ENCODE data around the gene FBXW7.

The FBXW7 gene

DNA sequence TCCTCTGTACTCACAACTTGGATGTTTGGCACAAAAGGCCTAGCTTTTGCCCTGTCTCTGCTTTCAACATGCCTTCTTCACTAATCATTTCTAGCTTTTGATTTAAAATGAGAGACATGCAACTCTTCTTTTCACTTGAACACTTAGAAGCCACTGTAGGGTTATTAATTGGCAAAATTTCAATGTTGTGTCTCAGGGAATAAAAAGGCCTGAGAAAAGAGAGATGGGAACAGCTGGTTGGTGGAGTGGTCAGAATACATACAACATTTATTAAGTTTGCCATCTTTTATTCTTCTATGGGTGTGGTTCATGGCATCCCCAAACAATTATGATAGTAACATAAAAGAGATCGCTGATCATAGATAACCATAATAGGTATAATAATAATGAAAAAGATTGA is 114.3 kb downstream of the FBXW7 start:
- DNase-seq = no peak

DNA sequence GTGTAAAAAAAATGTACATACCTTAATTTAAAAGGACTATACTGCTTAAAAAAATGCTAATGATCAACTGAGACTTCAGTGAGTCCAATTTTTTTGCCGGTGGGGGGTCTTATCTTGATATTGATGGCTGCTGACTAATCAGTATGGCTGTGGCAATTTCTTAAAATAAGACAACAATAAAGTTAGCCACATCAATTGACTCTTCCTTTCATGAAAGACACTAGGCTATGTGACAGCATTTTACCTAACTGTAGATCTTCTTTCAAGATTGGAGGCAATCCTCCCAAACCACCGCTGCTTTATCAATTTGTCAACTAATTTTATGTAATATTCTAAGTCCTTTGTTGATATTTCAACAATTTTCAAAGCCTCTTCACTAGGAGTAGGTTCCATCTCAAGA is 116.1 kb downstream of the FBXW7 start:
- no peak for DNase-seq

DNA sequence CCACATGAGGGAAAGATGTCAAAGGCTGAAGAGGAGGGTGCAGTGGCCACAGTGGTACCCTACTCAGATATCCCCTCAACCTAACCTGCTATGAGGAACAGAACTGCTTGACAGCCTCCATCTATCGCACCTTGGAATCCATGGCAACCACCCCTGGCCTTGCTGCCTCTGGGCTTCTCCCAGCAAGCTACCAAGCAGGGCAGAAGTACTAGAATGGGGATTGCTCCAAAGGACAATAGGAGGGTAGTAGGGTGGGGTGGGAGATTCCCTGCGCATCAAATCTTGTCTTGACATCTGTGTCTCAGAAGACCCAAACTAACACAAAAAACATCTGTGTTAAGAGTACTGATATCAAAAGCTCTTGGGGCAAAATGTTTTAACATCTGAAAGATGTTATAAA is 118.2 kb downstream of the FBXW7 start:
- DNase-seq = no peak

DNA sequence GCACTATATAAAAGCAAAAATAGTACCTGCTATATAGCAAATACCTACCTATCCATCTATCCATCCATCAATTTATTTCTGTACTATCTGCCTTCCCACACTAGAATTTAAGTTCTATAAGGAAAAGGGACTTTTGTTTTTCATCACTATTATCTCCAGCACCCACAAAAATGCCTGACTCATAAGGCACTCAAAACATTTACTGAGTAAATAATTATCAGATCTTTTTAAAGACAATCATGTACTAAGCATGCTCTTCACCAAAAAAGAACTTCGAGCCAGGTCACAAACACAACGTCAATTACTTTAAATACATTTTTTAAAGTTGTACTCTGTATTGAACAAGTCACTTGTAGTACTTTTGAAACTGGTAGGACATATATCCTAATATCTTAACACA is 119.9 kb downstream of the FBXW7 start:
- peak; percentile 55 for DNase-seq

DNA sequence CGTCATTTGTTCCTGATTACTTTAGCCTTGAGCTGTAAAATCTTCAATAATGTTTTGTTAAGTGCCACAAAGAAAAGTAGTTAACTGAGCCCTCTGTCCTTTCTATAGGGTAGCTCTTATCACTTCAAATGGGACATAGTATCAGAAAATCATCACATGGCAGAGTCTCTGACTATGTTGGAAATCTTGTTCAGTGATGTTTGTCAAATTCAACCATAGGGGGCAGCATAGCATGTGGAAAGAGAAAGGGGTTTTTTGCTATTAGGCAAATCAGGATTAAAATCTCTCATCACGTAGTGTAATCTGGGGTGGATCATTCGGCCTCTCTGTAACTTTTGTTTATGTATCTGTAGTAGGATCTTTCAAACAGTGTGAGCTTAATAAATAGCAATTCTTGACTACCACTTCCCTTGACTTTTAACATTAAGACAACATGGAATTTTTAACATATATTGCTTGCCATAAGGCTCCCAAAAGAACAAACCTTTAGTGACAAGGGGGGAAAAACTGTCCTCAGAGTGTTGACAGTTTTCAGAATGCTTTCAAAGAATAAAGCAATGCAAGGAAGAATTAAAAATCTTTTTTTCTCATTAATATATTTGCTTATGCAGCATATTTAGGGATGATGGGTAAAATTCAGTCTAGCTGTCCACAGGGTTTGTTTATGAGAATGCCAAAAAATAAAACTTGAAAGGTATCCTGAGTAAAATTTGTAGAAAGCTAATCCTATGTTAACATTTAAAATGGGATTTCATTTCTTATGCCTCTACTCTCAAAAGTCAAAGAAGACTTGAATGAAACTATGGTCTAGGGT is 127.2 kb downstream of the FBXW7 start:
- DNase-seq = peak; percentile 29

DNA sequence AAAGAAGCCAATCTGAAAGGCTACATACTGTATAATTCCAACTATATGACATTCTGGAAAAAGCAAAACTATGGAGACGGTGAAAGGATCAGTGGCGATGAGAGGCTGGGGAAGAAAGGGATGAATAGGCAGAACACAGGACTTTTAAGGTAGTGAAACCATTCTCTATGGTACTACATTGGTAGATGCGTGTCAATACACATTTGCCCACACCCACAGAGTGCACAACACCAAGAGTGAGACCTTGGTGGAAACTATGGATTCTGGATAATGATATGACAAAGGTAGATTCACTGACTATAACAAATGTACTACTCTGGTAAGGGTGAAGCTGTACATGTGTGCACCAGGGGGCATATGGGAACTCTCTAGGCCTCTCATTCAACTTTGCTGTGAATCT is 134.5 kb downstream of the FBXW7 start:
- DNase-seq = no peak

DNA sequence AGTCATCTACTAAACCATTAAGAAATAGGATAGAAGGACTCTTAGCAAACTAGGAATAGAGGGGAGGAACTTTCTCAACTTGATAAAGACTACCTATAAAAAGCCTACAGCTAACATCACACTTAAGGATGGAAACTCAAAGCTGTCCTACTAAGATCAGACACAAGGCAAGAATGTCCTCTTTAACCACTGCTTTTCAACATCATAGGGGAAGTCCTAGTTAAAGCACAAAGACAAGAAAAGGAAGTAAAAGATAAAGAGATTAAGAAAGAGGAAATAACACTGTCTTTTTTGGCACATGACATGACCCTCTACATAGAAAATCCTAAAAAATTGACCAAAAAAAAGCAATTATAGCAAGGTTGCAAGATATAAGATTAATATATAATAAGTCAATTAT is 136.6 kb downstream of the FBXW7 start:
- DNase-seq = no peak

DNA sequence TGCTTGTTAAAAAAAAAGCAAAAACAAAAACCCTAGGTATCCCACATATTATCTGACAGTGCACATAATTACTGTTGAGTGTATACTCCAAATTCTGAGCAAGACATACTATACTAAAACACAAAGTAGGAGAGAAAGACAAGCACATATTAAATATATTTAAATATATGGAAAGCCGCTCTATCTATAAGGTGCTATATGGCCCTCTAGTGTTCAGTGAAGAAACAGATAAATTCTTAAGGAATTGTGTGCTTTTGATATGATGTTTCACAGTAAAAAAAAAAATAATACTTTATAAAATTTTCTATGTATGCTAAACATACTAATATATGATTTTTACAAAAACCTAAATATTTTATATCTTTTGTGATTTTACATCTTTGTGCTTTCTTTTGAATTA is 137.8 kb downstream of the FBXW7 start:
- peak; percentile 16 for DNase-seq

DNA sequence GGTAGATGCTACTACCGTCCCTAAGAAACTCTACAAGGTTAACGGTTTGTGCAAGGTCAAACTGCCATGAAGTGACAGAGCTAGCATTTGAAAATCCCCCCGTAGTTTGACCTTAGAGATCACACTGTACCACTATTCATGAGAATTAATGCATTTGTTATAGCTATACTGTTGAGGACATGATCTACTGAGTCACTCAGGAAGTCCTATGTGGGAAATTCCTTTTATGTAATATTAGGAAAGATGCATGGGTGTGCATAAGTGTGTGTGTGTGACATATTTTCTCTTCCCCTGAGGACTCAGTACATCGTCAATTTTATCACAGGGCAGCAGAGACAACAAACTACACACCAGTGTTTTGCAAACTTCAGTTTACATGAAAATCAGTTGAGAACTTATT is 141.1 kb downstream of the FBXW7 start:
- DNase-seq = no peak

DNA sequence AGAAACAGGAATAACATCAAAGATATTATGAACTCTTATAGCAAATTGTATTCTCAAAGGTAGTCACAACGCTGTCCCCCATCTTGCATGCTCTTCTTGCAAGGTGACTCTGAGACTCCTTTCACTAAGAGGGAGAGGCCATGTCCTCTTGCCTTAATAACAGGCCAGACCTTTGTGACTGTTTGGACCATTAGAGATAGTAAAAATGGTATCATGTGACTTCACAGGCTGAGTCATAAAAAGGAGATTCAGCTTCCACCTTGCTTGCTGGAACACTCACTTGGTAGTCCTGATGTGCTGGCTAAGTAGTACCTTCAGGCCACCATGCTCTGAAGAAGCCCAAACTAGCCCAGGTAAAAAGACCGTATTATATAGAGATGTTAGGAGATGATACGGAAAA is 143.8 kb downstream of the FBXW7 start:
- no peak for DNase-seq

DNA sequence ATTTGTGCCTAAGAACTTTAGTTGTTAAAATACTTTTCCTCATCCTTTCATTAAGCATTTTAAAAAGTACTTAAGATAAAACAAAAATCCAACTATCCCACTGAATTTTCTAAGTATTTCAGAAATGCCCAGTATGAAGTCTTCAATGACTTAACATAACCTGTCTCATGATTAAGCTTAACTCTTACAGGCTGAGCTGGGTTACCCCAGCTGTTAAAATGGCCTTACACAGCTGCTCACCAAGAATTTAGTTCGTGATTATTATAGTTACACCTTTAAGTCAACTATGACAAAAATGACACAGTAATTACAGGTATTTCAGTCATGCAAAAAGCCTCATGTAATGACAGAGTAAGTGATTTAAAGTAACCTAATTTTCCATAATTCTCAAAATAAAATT is 145.7 kb downstream of the FBXW7 start:
- no peak for DNase-seq

DNA sequence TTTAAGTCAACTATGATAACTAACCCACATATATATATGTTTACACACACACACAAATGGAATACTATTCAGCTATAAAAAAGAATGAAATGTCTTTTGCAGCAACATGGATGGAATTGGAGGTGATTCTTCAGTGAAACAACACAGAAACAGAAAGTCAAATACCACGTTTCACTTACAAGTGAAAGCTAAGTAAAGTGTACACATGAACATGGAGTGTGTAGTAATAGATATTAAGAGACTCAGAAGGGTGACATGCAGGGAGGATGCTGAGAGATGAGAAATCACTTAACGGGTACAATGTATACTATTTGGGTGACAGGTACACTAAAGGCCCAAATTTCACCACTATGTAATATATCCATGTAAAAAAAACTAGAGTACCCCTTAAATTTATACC is 146.5 kb downstream of the FBXW7 start:
- DNase-seq = no peak

DNA sequence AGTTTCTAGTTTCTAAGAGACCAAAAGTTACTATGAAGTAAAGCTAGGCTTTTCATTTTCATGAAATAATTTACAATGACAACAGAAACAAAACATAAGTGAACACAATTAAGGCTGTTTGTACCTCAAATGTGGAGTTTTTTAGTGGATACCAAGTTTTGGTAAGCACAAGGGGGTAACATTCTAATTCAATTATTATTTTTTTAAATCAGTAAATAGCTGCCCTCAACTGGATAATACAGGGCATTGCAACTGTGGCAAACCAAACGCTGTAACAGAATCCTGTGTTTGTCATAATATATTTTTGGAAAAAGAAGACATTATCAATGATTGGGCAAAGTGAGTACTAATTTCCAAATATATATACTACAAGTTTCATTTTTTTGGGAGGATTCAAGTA is 150.3 kb downstream of the FBXW7 start:
- peak; percentile 34 for DNase-seq

DNA sequence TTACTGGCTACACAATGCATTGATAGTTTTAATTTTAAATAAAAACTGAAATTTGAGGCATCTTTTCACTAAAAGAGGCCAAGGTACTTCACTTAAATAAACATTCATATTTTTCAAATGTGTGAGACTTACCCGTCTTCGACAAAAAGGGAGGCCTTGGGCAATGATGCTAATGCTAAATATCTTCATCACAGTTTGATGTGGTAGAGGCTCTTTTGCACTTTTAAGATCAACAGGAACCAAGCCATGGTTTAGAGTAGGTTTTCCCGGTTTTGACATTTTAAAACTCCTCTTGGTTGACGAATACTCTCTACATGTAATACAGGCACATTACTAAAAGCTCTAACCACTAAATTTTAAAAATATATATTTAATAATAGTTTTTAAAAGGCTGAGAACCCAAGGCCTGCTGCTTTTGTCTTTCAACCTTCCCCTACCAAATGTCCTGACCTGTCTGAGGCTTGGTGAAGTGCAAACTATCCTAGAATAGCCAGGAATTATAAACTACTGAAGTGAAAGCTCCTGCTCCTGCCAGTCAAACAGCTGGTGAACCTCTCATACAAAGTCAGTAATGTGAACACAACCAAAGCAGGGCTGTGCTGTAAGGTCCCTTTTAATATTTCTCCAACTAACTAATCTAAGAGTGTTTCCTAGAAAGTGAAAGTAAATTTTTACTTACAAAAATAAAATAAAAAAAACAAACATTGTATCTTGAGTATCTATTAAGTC is 153.7 kb downstream of the FBXW7 start:
- DNase-seq = peak; percentile 6

DNA sequence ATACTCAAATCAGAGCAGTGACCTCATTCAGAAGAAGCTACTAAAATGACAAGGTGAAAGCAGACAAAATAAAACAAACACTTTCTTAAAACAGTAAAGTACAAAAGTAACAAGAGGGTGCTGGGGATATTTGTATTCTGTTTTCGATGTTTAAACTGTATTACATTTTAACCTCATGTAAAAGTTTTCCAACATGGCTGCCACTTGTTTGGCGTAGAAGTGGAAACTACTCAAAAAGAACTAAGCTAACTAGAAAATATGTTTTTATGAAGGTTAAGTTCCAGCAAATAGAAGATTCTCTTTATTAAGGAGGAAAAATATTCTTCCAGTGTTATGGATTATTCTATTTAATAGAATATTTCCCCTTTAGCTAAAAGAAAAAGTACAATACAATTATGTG is 155.0 kb downstream of the FBXW7 start:
- no peak for DNase-seq

DNA sequence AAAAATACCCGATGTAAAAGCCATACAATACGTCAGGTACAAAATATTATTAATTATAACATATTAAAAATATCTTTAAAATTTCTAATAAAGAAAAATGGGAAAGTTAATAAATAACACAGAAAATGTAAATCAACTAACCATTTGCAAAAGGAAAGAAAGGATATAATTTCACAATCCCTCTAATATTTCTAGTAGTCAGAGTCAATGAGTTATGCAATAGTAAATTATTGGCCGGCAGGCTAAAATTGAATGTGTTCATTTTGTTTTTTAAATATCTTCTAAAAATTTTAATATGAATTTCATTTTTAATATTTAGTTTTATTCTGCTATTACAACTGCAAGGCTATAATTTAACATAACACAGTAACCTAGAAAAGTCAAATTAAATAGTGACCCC is 155.7 kb downstream of the FBXW7 start:
- no peak for DNase-seq

DNA sequence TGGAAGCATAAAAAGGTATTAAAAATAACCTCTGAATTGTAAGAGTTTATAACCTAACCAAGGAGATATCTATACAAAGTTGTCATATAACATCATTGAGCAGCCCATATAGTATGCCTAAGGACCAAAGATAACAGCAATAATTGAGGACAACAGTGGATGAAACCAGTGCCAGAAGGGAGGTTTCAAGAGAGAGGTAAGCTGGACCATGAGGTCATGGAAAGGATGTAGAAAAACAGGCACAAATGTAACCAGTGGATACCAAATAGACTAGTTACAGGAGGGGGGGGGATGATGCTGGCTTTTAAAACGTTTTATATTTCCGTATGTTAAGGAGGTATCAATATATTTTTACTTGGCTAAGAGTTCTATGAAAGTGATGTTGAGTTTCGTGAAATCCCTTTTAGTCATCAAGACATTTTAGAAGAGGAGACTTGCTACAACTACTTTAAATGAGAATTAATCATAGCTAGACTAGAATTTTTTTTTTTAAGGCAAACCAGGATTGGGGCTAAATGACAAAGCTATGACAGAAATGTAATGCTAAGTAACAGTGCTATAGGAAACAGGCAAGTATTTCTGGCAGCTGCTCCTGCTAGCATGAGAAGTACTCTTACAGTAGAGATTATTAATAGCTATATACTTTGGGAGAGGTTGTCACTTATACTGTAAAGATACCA is 161.1 kb downstream of the FBXW7 start:
- DNase-seq = no peak

DNA sequence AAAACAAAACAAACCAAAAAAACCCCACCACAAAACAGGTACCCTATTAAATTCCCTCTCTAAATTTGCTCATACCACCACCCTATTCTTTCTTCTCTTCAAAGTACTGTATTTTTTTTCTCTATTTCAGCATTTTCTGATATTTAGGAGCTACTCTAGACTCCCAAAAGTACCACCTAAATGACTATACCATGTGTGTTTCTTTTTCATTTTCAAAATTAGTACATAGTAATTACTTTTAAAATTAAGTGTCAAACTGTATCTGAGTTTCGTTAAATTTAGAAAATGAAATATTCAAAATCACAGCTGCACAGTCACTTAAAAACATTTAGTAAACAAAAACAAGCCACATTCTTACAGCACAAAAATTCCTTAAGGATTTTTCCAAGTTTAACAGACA is 161.7 kb downstream of the FBXW7 start:
- DNase-seq = no peak

DNA sequence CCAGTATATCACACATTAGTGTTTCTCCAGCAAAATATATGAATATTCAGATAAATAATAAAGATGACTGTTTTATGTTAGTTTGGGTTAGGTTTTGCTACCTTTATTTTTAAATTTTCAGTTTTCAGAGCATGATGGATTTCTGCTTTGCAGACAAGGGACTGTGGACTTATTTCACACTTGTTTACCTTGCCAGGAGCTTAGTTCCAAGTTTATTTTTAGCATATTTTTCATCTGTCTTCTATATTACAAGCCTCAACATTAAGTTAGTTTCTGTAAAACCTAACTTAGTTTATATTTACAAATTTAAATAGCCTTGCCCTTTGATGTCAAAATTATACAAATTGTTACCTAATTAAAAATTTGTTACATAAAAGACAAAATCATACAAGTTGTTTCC is 163.4 kb downstream of the FBXW7 start:
- DNase-seq = no peak

DNA sequence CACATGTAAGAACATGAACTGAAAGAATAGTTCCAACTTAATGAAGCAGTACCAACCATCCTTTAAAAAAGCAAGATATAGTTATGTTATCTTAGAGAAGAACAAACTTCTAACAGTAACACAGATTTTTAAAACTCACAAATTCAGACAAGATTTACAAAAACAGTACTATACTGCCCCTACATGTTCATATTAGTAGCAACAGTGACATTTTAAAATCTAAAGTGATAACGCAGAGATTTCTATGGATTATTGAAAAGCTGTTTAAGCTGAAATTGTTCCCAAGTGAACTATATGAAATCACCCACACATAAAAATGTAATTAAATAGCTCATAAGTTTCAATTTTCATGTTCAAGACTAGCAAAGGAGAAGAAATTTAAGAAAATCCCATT is 166.0 kb downstream of the FBXW7 start:
- no peak for DNase-seq

DNA sequence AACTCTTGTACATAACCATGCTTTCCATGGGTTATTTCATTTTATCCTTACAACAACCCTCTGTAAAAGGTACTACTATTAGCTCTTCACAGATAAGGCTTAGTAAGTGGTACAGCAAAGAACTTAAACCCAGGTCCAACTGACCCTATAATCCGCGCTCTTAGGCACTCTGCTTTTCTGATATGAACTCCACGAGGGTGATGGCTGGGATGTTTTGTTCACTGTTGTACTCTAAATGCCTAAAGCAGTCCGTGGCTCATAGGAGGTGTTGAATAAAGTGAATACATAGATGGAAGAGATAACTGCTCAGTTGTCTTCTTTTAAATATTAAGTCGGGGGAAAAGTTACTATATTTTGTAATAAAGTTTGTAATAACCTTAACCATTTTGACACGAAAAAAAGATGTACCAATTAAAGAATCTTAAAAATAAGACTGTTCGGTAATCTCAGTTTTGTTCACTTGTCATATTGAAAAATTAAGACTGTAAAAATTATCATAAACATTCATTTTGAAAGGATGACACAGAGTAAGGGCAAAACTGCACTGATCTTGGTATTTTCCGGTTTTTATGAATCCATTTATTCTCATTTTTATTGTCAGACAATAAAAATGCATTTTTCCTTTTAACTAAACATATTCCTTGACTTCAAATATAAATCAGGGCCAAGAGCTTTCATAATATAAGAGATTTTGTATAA is 166.5 kb downstream of the FBXW7 start:
- DNase-seq = no peak

DNA sequence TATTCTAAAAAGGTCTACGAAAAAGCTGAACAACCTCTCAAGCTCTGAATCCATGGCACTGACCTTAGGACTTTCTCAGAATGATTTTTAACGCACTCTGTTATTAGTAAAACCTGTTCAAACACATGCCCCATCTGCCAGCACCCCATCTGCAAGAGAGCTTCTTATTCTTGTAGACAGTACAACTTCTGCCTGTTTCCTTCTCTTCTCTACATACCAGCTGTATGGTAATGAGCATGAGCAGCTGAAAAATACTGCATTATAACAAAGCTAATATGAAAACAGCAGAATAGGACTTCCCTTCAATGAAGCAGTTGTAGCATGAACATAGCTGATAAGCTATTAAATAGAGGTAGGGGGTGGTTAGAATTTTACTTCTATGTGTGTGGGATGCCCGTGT is 167.9 kb downstream of the FBXW7 start:
- DNase-seq = no peak

DNA sequence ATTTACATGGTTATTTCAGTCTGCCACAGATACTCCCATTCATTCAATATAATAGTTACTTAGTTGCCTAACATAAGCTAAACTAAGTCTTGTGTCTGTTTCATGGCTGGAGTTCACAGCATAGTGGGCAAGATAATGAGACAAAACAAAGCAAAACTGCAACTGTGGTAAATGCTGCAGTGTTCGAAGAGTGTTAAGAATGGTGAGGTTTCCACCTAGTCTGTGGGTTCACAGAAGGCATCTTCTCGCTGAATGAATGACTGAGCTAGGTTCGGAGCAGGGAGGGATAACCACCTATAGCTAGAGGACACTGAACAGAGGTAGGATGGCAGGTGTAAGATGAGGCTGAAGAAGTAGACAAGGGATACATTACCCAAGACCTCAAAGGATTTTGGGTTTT is 171.0 kb downstream of the FBXW7 start:
- no peak for DNase-seq

DNA sequence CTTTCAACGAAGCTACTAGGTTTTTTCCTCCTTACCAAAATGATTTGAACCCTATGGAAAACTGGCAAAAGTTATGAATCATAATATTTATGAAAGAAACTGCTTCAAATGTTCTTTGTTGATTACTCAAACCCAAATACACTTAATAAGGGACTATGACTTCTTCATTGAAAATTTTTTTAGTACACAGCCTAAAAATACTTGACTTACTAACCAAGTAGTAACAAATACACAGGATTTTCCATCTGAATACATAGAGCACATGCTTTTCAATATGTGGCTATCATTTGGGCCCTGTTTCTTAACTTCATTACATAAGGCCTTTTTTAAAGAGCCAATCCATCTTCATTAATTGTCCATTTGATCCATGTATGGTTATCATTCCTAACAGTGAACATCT is 171.5 kb downstream of the FBXW7 start:
- peak; percentile 3 for DNase-seq
